Right renal pelvis (tissue), 4 donors: Measurements from ENCODE around the gene CORO2B. TPM values are rescaled to one million over a fixed set of nuclear protein-coding genes. Genes with fewer than 3 reads are reported as not detected.
A peak's percentile ranks its signal among the peaks of the same experiment; 100 is the strongest.

Source experiments
- DNase-seq, 4 donors: peaks; one replicate each; pipeline ENCODE4 v3.0.0-alpha.2; 2013; ENCODE audit warnings: low read depth in 4 of 4, low spot score in 3 of 4, missing footprints in 1 of 4
- polyA plus RNA-seq, 4 donors: library from polyadenylated mRNA; unstranded; fragments of 120-200 nt; gene quantifications; one replicate each; pipeline ENCODE4 v1.2.1, GENCODE V29; 2013; ENCODE audit not compliant: insufficient read length in 4 of 4

Gene CORO2B
- polyA plus RNA-seq, 4 donors: 22.1 to 27.9 (median 25.6) TPM

GRCh38 chr15:68691705-68692104 lies 112.9 kb downstream of the CORO2B start:
- DNase-seq: no peak

DNA sequence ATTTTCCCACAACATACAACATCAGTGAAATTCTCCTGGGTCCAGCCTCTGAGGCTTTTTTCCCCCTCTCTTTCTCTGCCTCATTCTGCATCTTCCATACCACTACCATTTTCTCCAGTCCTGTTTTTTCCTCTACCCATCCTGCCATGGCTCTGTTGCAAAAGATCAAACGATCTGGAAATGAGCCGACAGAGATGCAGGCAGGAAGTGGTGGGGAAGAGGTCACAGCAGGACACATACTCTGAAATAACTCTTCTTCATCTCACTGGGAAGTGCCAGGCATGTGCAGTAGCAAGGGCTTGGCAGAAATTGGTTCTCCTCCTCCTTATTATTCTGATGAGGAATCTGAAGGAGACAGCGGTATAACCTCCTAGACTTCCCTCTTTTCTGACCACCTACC lies 114.3 kb downstream of the CORO2B start:
- DNase-seq: no peak

- DNase-seq: no peak
These were observed 115.3 kb downstream of the CORO2B start for GRCh38 chr15:68694111-68694510.

DNA sequence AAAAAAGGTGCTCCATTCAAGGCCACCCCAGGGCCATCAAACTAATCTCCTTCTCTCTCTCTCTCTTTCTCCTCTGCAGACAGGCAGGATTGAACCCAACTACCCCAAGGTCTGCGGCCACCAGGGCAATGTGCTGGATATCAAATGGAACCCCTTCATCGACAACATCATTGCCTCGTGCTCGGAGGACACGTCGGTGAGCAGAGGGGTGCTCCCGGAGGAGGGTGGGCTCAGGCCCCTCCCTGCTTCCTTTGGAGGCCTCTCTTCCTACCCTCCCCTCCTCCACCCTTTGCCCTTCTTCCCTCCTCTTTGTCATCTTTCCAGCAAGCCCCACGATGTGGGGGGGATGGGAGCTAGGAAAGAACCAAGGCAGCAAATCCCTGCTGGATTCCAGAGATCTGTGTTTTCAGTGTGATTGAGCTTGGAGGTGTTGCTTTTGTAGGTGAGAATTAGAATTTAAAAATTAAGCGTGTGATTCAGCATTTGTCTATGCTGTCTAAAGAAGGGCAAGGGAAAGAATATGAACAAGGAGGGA lies 116.3 kb downstream of the CORO2B start:
- DNase-seq: no peak

DNA sequence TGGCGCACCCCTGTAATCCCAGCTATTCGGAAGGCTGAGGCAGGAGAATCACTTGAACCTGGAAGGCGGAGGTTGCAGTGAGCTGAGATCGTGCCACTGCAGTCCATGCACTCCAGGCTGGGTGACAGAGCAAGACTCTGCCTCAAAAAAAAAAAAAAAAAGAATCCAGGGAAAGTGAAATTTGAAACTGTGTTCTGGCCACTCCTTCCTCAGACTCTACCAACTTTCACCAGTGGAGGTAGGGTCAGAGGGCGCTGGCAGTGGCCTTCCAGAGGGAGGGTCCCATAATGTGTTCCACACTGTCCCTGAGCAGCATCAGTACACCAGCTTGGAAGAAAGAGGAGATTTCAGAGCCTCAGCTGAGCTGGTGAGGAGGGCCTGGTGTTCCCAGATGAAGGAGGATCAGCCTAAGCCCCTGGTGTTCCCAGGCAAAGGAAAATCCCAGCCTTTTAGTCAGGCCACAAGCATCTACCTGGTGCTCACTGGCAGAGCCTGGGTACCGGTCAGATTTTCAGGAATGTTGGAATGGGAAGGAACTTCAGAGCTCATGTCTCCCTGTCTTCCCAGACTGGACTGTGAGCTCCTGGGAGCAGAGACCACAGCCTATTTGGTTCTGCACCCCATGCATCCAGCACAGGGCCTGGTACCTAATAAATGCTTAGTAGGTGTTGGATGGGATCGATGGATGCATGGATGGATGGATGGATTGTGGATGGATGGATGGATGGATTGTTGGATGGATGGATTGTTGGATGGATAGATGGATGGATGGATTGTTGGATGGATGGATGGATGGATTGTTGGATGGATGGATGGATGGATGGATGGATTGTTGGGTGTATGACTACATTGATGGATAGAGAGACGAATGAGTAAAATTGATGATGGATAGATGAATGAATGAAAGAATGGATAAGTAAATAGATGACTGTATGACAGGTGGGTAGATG lies 117.9 kb downstream of the CORO2B start:
- no peak for DNase-seq

DNA sequence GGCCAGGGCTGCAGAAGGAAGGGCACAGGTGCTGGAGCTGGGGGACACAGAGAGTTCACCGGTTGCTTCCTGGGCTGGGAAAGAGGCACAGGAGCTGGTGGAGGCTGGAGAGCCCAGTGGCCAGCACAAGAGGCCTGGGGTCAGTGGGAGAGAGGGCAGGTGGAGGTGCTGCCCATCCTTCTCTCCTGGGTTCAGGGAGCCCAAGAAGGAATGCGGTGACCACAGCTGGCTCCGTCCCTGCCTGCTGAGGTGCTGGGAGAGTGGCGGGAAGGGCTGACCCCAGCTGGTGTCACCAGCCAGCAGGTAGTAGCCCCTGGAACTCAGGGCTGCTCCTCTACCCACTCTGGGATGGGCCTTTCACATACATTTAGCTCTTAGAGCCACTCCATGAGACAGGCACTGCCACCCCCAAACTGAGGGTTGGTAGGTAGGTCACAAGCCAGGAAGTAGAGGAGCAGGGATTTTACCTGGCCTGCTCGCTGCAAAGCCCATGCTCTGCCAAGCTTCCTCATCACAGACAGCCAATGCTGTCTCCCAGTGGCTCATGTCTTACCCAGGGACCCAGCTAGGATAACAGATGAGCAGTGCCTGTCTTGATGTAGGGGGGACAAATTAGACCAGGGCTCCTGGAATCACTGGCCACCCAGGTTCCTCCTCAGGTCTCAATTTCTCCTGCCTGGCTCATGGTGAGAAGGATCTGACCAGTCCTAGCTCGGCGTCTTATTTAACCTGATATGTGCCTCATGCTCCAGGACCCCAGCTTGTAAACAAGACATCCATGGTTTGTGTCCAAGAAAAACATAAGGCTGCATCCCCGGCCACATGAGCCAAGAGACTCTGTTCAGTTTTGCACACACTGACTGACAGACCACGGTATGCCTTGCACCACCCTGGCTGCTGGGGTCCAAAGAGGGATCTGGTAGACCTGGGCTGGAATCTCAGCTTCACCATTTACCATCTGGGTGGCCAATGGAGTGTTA lies 119.2 kb downstream of the CORO2B start:
- DNase-seq: no peak

- DNase-seq: no peak
These were observed 119.9 kb downstream of the CORO2B start for GRCh38 chr15:68698708-68699107.

GRCh38 chr15:68699124-68699880 lies 120.5 kb downstream of the CORO2B start:
- no peak for DNase-seq

- DNase-seq: no peak
These were observed 121.2 kb downstream of the CORO2B start for GRCh38 chr15:68699881-68700454.

DNA sequence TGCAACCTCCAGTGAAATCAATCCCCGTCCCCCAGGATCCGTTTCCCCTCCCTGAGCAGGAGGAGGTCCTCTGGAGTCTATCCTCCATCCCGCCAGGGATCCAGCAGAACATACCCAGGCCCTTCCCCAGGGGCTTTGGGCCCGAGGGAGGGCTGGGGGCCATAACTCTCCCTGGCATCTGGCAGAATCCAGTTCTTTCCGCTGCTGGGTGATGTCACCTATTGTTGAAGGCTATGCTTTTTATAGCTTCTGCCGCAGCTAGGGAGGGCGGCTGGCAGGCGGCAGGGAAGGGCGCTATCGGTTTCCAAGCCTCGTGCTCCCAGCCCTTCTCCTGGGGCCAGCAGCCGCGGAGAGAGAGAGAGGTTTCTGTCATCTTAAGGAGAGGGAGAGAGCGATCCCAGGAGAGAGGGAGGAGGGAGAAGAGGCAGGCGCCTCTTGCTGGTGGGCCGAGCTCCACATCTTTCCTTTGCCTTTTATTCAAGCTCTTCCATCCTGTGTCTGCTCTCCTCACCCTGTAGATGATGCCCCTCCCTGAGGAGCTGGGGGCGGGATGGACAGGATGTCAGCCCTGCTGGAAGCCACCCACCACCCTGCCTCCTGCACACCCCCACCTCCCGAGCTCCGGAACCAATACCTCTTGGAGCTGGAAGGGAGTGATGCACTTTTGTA lies 121.8 kb downstream of the CORO2B start:
- DNase-seq: peak; percentile 44 to 69 (median 62)

GRCh38 chr15:68701886-68702285 lies 123.1 kb downstream of the CORO2B start:
- DNase-seq: no peak

DNA sequence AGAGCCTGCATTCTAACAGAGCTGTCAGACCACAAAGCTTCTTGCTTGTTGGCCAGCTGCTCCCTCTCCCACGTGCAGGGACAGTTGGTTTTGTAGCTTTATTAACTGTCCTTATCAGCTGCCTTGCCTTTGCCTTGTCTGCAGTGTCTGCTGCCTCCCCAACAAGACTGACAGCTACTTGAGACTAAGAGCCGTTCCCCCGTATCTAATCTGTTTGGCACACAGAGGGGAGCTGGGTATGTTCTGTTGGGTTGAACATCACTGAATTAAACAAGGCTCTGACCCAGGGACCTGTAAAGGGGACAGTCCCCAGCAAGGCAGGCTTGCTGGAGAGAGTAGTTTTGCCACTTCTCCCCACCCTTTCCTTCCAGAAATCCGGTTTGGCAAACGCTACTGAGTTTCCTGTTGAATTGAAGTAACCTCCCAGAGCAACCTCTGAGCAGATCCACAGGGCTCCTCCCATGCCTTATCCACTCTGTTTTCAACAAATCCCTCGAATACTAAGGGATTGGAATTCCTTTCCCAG lies 125.8 kb downstream of the CORO2B start:
- no peak for DNase-seq

DNA sequence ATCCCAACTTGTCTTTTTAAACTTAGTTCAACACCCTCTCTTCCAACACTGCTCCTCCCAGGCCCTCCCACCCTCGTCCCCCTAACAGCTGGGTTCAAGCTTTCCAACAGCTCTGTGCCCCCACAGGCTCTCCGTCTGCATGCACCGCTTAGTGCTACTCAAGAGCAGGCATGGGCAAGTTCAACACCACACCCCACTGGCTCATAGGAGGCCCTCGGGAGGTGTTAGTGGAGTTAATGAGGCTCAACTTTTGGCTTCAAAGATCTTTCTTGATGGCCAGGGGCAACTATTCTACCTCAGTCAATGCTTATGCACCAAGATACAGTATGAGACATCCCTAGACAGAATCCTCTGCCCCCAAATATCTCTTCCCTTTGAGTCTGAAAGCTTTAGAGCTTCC lies 127.5 kb downstream of the CORO2B start:
- no peak for DNase-seq

DNA sequence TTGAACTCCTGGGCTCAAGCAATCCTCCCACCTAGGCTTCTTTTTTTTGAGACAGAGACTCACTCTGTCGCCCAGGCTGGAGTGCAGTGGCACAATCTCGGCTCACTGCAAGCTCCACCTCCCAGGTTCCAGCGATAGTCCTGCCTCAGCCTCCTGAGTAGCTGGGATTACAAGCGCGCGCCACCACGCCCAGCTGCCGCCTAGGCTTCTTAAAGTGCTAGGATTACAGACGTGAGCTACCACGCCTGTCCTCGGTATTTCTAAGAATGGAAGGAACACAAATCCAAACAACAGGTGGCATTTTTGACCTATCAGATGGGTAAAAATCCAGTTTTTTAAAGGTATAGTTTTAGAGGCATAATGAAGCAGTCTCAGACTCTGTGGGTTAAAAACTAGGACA lies 128.1 kb downstream of the CORO2B start:
- no peak for DNase-seq

DNA sequence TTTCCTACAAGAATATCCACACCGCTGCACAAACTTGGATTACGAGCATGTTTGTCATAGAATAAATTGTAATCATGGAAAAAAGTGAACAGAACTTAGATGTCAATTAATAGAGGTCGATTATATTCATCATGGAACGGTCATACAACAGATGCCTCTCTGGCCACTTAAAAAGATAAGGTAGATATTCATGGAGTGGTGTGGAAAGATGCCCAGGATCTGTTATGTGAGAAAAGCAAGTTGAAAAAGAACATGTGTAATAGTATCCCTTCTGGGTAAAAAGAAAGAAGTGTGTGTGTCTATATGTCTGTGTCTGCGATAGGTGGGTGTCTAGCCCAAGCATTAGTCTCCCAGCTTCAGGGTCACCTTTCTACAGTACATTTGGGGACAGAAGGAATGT lies 128.6 kb downstream of the CORO2B start:
- no peak for DNase-seq

DNA sequence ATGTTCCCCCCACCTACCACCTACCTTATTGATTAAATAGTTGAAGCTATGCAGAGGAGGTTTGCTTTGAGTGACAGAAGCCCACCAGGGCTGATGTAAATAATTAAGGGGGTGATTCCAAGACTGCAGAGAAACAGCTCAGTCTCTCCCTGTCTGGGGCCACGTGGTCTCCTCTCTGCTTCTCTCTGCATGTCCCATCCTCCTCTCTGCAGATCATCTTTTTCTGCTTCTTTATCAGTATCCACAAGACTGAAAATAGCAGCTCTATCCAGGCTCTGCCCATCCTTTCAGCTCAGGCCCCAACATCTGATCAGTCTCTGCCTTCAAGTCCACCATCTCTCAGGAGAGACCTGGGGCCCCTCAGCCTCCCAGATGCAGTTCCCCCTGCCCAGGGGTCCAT lies 131.1 kb downstream of the CORO2B start:
- no peak for DNase-seq

DNA sequence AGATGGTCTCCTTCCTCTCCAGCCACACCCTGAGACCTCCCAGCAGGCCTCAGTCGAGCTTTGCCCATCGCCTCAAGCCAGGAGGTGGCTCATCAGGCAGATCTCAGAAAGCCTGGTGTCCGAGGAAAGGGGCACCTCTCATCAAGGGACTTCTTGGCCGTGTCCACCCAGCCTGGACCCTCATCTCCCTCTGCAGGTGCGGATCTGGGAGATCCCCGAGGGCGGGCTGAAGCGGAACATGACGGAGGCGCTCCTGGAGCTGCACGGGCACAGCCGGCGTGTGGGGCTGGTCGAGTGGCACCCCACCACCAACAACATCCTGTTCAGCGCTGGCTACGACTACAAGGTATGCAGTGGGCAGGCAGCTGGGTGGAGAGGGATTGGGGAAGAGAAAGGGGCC lies 131.7 kb downstream of the CORO2B start:
- no peak for DNase-seq

GRCh38 chr15:68711406-68711805 lies 132.6 kb downstream of the CORO2B start:
- no peak for DNase-seq

- DNase-seq: no peak
These were observed 134.1 kb downstream of the CORO2B start for GRCh38 chr15:68712886-68713285.
